GM15510 (cell line): ENCODE measurements around the gene RAB15.

Experiments
- POLR2A ChIP-seq: IDR thresholded peaks from 3 replicates; pipeline ENCODE4 v1.6.1; 2011; ENCODE audit warnings: borderline replicate concordance; ENCODE audit not compliant: insufficient read length; ENCODE audit errors: extremely low read depth

RAB15 gene

GRCh38 chr14:64971943-64972791 is at the start of gene RAB15:
Gene RAB15 (minus strand): TSS chr14:64972336. CDS start chr14:64972076, 260 bp downstream.
- TF ChIP-seq POLR2A, result no peak

DNA sequence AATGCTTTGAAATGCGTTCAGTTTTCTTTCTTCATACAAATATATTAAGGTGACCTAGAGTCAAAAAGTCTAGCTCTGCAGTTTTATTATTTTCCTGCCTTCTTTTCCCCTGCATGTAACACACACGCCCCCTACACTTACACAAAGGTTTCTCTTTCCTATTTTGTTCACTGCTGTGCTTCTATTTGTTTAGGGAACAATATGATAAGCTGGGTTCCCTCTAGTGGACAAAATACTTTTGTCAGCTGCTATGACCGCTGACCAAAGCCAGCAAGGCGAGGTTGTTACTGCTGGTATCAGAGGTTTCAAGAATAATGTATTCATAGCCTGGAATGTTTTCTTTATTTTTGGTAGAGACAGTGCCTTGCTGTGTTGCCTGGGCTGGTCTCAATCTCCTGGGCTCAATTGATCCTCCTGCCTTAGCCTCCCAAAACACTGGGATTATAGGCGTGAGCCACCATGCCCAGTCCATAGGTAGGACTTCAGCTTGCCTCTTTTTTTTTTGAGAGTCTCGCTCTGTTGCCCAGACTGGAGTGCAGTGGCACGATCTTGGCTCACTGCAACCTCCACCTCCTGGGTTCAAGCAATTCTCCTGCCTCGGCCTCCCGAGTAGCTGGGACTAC is 47.9 kb upstream of the RAB15 start:
- TF ChIP-seq POLR2A, result no peak

DNA sequence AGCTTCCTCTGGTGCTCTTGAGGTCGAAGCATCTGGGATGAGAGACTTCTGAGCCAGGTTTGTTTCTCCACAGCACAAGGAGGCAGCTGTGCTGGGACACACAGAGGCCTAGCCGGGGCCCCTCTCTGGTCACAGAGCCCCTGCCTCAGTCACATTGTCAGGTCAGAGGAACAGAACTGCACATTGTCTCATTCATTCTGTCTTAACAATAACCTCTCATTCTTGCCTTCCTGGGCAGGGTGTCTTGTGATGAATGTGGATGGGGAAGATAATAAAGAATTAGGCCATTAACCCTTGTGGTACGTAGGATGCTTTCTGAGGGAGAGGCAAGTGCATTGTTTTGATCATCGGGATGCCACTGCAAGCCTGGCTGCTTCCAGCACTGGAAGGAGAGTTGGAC is 44.3 kb upstream of the RAB15 start:
- no peak for TF ChIP-seq POLR2A

- no peak for TF ChIP-seq POLR2A
These were observed 43.3 kb upstream of the RAB15 start for GRCh38 chr14:65015391-65015790.

- no peak for TF ChIP-seq POLR2A
These were observed 40.2 kb upstream of the RAB15 start for GRCh38 chr14:65012353-65012752.

DNA sequence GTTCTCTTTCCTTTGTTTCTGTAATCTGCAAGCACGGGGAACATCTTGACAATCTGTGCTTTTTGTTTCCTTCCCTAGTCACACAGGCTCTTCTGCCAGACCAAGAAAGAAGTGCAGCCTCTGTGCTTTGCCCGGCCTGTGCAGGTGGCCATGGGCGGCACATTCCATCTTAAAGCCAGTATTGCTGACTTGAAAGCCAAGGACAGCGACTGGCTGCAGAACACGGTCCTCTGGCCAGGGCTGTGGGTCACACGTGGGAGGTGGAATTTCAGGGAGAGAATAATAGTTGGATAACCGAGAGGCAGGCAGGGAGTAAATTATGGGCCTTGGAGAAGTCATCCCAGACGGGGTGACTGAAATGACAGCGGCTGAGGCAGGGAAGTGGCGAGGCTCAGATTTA is 39.4 kb upstream of the RAB15 start:
- TF ChIP-seq POLR2A, result no peak

DNA sequence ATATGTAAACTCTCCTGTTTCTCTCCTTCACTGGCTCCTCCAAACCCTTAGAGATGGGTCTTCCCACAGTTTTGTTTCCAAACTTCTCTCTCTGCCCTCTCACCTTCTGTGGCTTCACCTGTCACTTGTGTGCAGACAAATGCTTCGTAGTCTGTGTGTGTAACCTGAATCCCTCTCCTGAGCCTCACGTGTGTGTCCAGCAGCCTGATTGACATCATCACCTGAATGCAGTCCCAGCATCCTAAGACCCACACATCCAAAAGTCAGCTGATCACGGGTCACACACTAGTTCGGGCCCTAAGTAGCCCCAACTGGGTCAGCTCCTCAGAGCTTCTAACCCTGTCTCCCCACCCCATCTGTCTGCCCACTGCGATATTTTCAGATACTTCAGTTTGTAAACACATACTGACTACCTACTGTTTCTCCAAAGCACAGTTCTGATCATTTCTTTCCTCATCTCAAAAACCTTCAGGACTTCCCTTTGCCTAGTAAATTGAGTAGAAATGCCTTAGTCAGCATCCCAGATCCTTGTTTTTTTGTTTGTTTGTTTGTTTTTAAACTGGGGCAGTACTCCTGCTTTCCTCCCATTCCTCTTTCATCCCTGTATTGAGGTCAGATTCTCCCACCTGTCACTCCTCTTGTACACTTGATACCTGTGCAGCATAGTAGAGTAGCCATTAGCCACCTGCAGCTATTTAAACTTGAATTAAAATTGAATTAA is 38.2 kb upstream of the RAB15 start:
- TF ChIP-seq POLR2A, result no peak

GRCh38 chr14:65007202-65007601 is 35.1 kb upstream of the RAB15 start:
- TF ChIP-seq POLR2A, result no peak

DNA sequence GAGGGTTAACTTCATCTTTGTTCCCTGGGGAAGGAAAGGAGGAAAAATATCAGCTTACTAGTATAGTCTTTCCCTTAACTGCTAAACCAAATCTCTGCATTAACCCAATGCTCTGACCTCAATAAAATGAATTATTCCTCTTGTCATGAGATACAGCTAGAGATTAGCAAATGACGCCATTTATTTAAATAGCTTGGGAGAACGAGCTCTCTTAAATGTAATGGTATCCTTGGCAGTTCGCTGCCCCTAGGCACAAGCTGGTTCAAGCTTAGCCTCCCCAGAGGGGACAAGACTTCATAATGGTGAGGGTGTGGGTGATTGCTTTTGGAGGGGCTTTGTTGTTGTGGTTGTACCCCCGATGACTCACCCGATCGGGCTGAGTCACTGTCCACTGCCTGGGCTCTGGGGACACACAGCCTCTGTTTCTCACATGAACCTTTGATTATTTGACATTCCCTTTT is 34.2 kb upstream of the RAB15 start:
- TF ChIP-seq POLR2A, result no peak

GRCh38 chr14:65003394-65003793 is 31.3 kb upstream of the RAB15 start:
- no peak for TF ChIP-seq POLR2A

- no peak for TF ChIP-seq POLR2A
These were observed 30.6 kb upstream of the RAB15 start for GRCh38 chr14:65002586-65003210.

- TF ChIP-seq POLR2A, result no peak
These were observed 29.6 kb upstream of the RAB15 start for GRCh38 chr14:65001723-65002122.

GRCh38 chr14:65000898-65001591 is 28.9 kb upstream of the RAB15 start:
- TF ChIP-seq POLR2A, result no peak

- TF ChIP-seq POLR2A, result no peak
These were observed 26.4 kb upstream of the RAB15 start for GRCh38 chr14:64998455-64998931.
